WTC11 (cell line): ENCODE measurements around the gene RETN. TPM values are rescaled to one million over a fixed set of nuclear protein-coding genes. Genes with fewer than 3 reads are reported as not detected.
A peak's percentile ranks its signal among the peaks of the same experiment; 100 is the strongest.

ENCODE experiments used
- ATAC-seq: fragments of 200-7000 bp; cut with Tn5 transposase; 2 replicates; pipeline ENCODE4 v1.10.0; 2021; ENCODE audit warnings: mild to moderate bottlenecking, moderate library complexity
- CTCF ChIA-PET: fragments of 300-600 bp; sonication (Branson Sonifier 250); formaldehyde crosslinking; loops from one replicate; lab custom pipeline; 2021; ENCODE audit warnings: antibody characterized with exemption; lab: Charles Lee
- POLR2A ChIA-PET: fragments of 350-600 bp; sonication (Branson Sonifier 250); formaldehyde crosslinking; loops from one replicate; lab custom pipeline; 2021; ENCODE audit warnings: antibody characterized with exemption; lab: Charles Lee
- DNase-seq: peaks from one replicate; pipeline ENCODE4 v3.0.0; 2021; ENCODE audit warnings: low spot score
- H3K27ac Mint-ChIP-seq: 2 replicates; pipeline ENCODE4 v1.8.0; 2021; ENCODE audit warnings: mixed read lengths
- H3K27me3 Mint-ChIP-seq: 2 replicates; pipeline ENCODE4 v1.8.0; 2021; ENCODE audit warnings: low read depth, mild to moderate bottlenecking, moderate library complexity, mixed read lengths
- H3K36me3 Mint-ChIP-seq: 2 replicates; pipeline ENCODE4 v1.8.0; 2021; ENCODE audit warnings: mixed read lengths
- H3K4me1 Mint-ChIP-seq: 2 replicates; pipeline ENCODE4 v1.8.0; 2022; ENCODE audit warnings: mixed read lengths
- H3K4me3 Mint-ChIP-seq: 2 replicates; pipeline ENCODE4 v1.8.0; 2021; ENCODE audit warnings: mild to moderate bottlenecking, moderate library complexity, mixed read lengths
- H3K9me3 Mint-ChIP-seq: 2 replicates; pipeline ENCODE4 v1.8.0; 2021; ENCODE audit warnings: mixed read lengths
- GABPB1 ChIP-seq: sonication (generic); formaldehyde crosslinking; IDR thresholded peaks from 2 replicates; pipeline ENCODE4 v1.8.1; 2023; ENCODE audit warnings: mild to moderate bottlenecking, missing genetic modification reagents
- NFATC4 ChIP-seq: fragments of 250-450 bp; sonication (Bioruptor Pico); IDR thresholded peaks from 2 replicates; pipeline ENCODE4 v1.9.0; 2021; ENCODE audit warnings: mild to moderate bottlenecking
- NR3C1 ChIP-seq: sonication (generic); formaldehyde crosslinking; conservative IDR thresholded peaks from 2 replicates; pipeline ENCODE4 v1.8.1; 2023; ENCODE audit warnings: low read depth, mild to moderate bottlenecking, missing genetic modification reagents
- RORB ChIP-seq: fragments of 250-450 bp; sonication (Bioruptor Pico); IDR thresholded peaks from 2 replicates; pipeline ENCODE4 v1.9.0; 2021; ENCODE audit warnings: mild to moderate bottlenecking
- SMAD3 ChIP-seq: sonication (generic); formaldehyde crosslinking; IDR thresholded peaks from 2 replicates; pipeline ENCODE4 v1.8.0; 2022; ENCODE audit warnings: missing genetic modification reagents, mild to moderate bottlenecking, borderline replicate concordance
- TCF7 ChIP-seq: sonication (generic); formaldehyde crosslinking; IDR thresholded peaks from 2 replicates; pipeline ENCODE4 v1.8.0; 2022; ENCODE audit warnings: mild to moderate bottlenecking, low read depth, missing genetic modification reagents, moderate library complexity
- ZNF396 ChIP-seq: fragments of 250-450 bp; sonication (Bioruptor Pico); IDR thresholded peaks from 2 replicates; pipeline ENCODE4 v1.8.0; 2021; ENCODE audit warnings: mild to moderate bottlenecking, moderate library complexity, borderline replicate concordance
- ZNF423 ChIP-seq: fragments of 250-450 bp; sonication (Bioruptor Pico); IDR thresholded peaks from 2 replicates; pipeline ENCODE4 v2.1.2; 2022; ENCODE audit warnings: mild to moderate bottlenecking, moderate library complexity
- ZNF671 ChIP-seq: fragments of 250-450 bp; sonication (Bioruptor Pico); IDR thresholded peaks from 2 replicates; pipeline ENCODE4 v1.8.0; 2021; ENCODE audit warnings: mild to moderate bottlenecking
- total RNA-seq: library from RNA; stranded (reverse); gene quantifications from 3 replicates; pipeline ENCODE4 v1.2.3, GENCODE V29; 2021
- TF ChIP-seq, protein P1 (sequence below): sonication (generic); formaldehyde crosslinking; conservative IDR thresholded peaks from 2 replicates; pipeline ENCODE4 v1.8.1; 2022; ENCODE audit warnings: mild to moderate bottlenecking, missing genetic modification reagents
- TF ChIP-seq, protein P2 (sequence below): sonication (generic); formaldehyde crosslinking; IDR thresholded peaks from 2 replicates; pipeline ENCODE4 v1.8.0; 2023; ENCODE audit warnings: missing genetic modification reagents
- TF ChIP-seq, protein P3 (sequence below): fragments of 200-600 bp; IDR thresholded peaks from 2 replicates; pipeline ENCODE4 v1.8.0; 2022; ENCODE audit warnings: antibody characterized with exemption
- TF ChIP-seq, protein P4 (sequence below): sonication (generic); formaldehyde crosslinking; IDR thresholded peaks from 2 replicates; pipeline ENCODE4 v1.8.0; 2022; ENCODE audit warnings: mild to moderate bottlenecking, missing genetic modification reagents
- TF ChIP-seq, protein P5 (sequence below): sonication (generic); formaldehyde crosslinking; IDR thresholded peaks from 2 replicates; pipeline ENCODE4 v1.8.1; 2022; ENCODE audit warnings: low read depth, missing genetic modification reagents, borderline replicate concordance

Gene RETN
- total RNA-seq, 1 experiment from 2014 or later: not detected

DNA sequence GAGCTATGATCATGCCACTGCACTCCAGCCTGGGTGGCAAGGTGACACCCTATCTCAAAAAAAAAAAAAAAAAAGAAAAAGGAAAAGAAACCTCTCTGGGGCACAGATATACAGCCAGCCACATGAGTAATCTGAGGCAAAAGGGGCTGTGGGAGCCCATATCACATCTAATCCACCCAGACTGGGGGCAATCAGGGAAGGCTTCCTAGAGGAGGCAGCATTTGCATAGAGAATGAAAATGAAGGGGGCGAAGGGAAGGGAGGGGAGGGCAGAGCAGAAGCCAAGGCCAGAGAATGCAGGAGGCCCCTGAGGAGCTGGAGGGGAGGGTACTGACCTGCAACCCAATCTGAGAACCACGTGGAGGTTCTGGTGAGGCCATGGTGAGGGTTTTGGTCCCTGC, 18.7 kb upstream of the RETN start (continued):
- TF ChIP-seq, protein P1, sequence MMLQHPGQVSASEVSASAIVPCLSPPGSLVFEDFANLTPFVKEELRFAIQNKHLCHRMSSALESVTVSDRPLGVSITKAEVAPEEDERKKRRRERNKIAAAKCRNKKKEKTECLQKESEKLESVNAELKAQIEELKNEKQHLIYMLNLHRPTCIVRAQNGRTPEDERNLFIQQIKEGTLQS: no peak
- TF ChIP-seq, protein P2, sequence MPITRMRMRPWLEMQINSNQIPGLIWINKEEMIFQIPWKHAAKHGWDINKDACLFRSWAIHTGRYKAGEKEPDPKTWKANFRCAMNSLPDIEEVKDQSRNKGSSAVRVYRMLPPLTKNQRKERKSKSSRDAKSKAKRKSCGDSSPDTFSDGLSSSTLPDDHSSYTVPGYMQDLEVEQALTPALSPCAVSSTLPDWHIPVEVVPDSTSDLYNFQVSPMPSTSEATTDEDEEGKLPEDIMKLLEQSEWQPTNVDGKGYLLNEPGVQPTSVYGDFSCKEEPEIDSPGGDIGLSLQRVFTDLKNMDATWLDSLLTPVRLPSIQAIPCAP: no peak
- TF ChIP-seq, protein P3, sequence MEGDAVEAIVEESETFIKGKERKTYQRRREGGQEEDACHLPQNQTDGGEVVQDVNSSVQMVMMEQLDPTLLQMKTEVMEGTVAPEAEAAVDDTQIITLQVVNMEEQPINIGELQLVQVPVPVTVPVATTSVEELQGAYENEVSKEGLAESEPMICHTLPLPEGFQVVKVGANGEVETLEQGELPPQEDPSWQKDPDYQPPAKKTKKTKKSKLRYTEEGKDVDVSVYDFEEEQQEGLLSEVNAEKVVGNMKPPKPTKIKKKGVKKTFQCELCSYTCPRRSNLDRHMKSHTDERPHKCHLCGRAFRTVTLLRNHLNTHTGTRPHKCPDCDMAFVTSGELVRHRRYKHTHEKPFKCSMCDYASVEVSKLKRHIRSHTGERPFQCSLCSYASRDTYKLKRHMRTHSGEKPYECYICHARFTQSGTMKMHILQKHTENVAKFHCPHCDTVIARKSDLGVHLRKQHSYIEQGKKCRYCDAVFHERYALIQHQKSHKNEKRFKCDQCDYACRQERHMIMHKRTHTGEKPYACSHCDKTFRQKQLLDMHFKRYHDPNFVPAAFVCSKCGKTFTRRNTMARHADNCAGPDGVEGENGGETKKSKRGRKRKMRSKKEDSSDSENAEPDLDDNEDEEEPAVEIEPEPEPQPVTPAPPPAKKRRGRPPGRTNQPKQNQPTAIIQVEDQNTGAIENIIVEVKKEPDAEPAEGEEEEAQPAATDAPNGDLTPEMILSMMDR: no peak
- TF ChIP-seq TCF7 (CRISPR knock-in tag) (no peak), NR3C1 (CRISPR knock-in tag) (no peak)
- TF ChIP-seq, protein P4, sequence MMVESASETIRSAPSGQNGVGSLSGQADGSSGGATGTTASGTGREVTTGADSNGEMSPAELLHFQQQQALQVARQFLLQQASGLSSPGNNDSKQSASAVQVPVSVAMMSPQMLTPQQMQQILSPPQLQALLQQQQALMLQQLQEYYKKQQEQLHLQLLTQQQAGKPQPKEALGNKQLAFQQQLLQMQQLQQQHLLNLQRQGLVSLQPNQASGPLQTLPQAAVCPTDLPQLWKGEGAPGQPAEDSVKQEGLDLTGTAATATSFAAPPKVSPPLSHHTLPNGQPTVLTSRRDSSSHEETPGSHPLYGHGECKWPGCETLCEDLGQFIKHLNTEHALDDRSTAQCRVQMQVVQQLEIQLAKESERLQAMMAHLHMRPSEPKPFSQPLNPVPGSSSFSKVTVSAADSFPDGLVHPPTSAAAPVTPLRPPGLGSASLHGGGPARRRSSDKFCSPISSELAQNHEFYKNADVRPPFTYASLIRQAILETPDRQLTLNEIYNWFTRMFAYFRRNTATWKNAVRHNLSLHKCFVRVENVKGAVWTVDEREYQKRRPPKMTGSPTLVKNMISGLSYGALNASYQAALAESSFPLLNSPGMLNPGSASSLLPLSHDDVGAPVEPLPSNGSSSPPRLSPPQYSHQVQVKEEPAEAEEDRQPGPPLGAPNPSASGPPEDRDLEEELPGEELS (CRISPR knock-in tag): no peak
- TF ChIP-seq, protein P5, sequence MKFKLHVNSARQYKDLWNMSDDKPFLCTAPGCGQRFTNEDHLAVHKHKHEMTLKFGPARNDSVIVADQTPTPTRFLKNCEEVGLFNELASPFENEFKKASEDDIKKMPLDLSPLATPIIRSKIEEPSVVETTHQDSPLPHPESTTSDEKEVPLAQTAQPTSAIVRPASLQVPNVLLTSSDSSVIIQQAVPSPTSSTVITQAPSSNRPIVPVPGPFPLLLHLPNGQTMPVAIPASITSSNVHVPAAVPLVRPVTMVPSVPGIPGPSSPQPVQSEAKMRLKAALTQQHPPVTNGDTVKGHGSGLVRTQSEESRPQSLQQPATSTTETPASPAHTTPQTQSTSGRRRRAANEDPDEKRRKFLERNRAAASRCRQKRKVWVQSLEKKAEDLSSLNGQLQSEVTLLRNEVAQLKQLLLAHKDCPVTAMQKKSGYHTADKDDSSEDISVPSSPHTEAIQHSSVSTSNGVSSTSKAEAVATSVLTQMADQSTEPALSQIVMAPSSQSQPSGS (CRISPR knock-in tag): no peak

DNA sequence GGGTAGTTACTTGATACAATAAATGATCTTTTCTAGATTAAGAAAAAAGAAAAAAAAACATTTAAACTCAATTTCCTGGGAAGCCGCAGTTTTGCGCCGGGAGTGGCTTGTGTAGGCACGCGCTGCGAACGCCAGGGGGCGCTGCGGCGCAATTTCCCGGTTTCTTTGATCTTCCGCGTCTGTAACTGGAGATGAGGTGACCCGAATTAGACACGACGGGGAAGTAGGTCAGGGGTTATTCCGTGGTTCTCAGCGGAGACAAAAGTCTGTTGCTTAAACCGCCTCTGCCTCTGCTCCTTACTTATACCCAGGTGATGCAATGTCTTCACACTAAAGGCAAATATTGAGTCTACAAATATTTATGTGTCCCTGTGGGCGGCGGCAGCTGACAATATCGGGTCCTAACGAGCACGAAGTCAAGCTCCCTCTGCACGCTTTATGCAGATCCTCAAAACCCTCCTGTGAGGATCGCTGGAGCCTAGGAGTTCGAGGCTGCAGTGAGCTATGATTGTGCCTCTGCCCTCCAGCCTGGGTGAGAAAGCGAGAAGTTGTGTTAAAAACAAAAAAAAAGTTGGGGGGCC, 16.7 kb upstream of the RETN start:
- Mint-ChIP-seq H3K27ac (0 out of 2 replicates have a peak overlapping the region, but pooled peaks have one; percentile 11), H3K4me3 (peak overlapping the region; percentile 44), H3K36me3 (no peaks in the 10 kb centered on the region), H3K27me3 (peaks cover 59% of the 10 kb centered on the region)
- ChIA-PET POLR2A (interaction anchor here (0.7 kb wide), 1 partner anchor 70 kb away, joined by 3 read pairs; no protein-coding TSS in a partner anchor), CTCF (interaction anchor here (0.6 to 4.3 kb wide), 14 partner anchors 9 to 1001 kb away, joined by 3 to 28 read pairs (median 4); partner anchors contain the start of genes MAP2K7, PCP2 and TRAPPC5)
- peak; percentile 88 for DNase-seq
- peak; percentile 87 for ATAC-seq
- TF ChIP-seq ZNF396 (CRISPR knock-in tag) (no peak), ZNF423 (CRISPR knock-in tag) (no peak), SMAD3 (no peak), GABPB1 (CRISPR knock-in tag) (peak; percentile 98), NFATC4 (no peak), ZNF671 (no peak), RORB (CRISPR knock-in tag) (no peak)
- TF ChIP-seq, protein P5 (CRISPR knock-in tag): no peak
- TF ChIP-seq, protein P3: peak; percentile 99
- TF ChIP-seq, all 79 proteins: peak for 2
- Mint-ChIP-seq H3K4me1 (peaks cover 7% of the 10 kb centered on the region), H3K9me3 (no peaks in the 10 kb centered on the region)
